ENCODE results near the gene PHACTR3. TPM values are rescaled to one million over a fixed set of nuclear protein-coding genes. Genes with fewer than 3 reads are reported as not detected.

The PHACTR3 gene
- total RNA-seq, 1 donor: not detected

DNA sequence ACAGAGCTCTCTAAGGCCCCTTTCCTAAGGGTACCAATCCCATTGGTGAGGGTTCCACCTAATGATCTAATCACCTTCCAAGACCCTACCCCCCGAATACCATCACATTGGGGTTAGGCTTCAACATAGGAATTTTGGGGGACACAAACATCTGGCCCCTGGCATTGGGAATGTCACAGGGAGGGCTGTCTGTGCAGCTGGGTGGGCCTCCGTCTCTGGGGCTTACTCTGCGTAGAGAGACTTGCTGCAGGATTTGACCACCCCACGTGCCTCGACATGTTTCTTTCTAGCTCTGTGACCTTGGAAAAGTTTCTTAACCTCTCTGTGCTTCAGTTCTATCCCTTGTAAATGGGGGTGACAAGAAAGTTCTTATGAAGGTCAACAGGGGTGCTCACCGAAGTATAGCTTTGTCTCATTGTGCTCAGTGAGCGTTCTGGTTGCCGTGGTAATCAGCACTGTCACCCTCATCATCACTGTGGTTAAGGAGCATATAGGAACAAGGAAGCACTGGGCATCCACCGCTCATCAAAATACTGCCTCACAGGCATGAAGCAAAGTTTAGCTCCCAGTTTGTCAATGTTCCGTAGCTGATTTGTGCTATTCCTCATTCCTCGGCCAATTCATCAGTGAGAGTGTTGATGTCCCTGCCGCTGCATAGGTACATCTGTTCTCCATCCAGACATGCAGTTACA is 176.3 kb downstream of the PHACTR3 start:
- H4K20me1 ChIP-seq (ENCODE audit: insufficient read depth, low read length): no peaks in the 10 kb centered on the region
- H3K4me3 ChIP-seq (ENCODE audit: insufficient read depth, low read length): no peak overlapping the region
- no peaks in the 10 kb centered on the region for H3K9me3 ChIP-seq (ENCODE audit: low read depth, low read length)
- no peak overlapping the region for H3K27ac ChIP-seq (ENCODE audit: low read depth, low read length)
- H3K36me3 ChIP-seq (ENCODE audit: insufficient read depth, low read length): no peaks in the 10 kb centered on the region
- no peaks in the 10 kb centered on the region for H3K4me1 ChIP-seq (ENCODE audit: insufficient read depth, low read length)
- TF ChIP-seq, protein P1, sequence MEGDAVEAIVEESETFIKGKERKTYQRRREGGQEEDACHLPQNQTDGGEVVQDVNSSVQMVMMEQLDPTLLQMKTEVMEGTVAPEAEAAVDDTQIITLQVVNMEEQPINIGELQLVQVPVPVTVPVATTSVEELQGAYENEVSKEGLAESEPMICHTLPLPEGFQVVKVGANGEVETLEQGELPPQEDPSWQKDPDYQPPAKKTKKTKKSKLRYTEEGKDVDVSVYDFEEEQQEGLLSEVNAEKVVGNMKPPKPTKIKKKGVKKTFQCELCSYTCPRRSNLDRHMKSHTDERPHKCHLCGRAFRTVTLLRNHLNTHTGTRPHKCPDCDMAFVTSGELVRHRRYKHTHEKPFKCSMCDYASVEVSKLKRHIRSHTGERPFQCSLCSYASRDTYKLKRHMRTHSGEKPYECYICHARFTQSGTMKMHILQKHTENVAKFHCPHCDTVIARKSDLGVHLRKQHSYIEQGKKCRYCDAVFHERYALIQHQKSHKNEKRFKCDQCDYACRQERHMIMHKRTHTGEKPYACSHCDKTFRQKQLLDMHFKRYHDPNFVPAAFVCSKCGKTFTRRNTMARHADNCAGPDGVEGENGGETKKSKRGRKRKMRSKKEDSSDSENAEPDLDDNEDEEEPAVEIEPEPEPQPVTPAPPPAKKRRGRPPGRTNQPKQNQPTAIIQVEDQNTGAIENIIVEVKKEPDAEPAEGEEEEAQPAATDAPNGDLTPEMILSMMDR (IDR thresholded peaks at IDR 0.05; ENCODE audit: extremely low read depth, low read depth, low read length): no peak
- no peaks in the 10 kb centered on the region for H3K79me2 ChIP-seq (ENCODE audit: insufficient read depth, low read length)
- no peak for DNase-seq (ENCODE audit: insufficient read length, low spot score, missing footprints)
- H3K4me2 ChIP-seq (ENCODE audit: insufficient read depth, low read length): no peak overlapping the region
- H2AFZ ChIP-seq (ENCODE audit: low read length): no peak overlapping the region
- H3K27me3 ChIP-seq (ENCODE audit: insufficient read depth, low read length): no peaks in the 10 kb centered on the region

GRCh38 chr20:59781226-59781625 is 176.9 kb downstream of the PHACTR3 start:
- Histone ChIP-seq H2AFZ (ENCODE audit: low read length) (no peak overlapping the region), H3K27me3 (ENCODE audit: insufficient read depth, low read length) (no peaks in the 10 kb centered on the region), H4K20me1 (ENCODE audit: insufficient read depth, low read length) (no peaks in the 10 kb centered on the region), H3K36me3 (ENCODE audit: insufficient read depth, low read length) (no peaks in the 10 kb centered on the region), H3K4me1 (ENCODE audit: insufficient read depth, low read length) (no peaks in the 10 kb centered on the region), H3K27ac (ENCODE audit: low read depth, low read length) (no peak overlapping the region), H3K4me3 (ENCODE audit: insufficient read depth, low read length) (no peak overlapping the region), H3K9me3 (ENCODE audit: low read depth, low read length) (no peaks in the 10 kb centered on the region), H3K4me2 (ENCODE audit: insufficient read depth, low read length) (no peak overlapping the region), H3K79me2 (ENCODE audit: insufficient read depth, low read length) (no peaks in the 10 kb centered on the region)
- DNase-seq (ENCODE audit: insufficient read length, low spot score, missing footprints): no peak
- TF ChIP-seq, protein P1 (IDR thresholded peaks at IDR 0.05; ENCODE audit: extremely low read depth, low read depth, low read length): no peak

- Histone ChIP-seq H3K9me3 (ENCODE audit: low read depth, low read length) (no peaks in the 10 kb centered on the region), H3K4me2 (ENCODE audit: insufficient read depth, low read length) (no peak overlapping the region), H3K27ac (ENCODE audit: low read depth, low read length) (no peak overlapping the region), H3K27me3 (ENCODE audit: insufficient read depth, low read length) (no peaks in the 10 kb centered on the region), H4K20me1 (ENCODE audit: insufficient read depth, low read length) (no peaks in the 10 kb centered on the region), H3K4me1 (ENCODE audit: insufficient read depth, low read length) (no peaks in the 10 kb centered on the region), H3K79me2 (ENCODE audit: insufficient read depth, low read length) (no peaks in the 10 kb centered on the region), H3K36me3 (ENCODE audit: insufficient read depth, low read length) (no peaks in the 10 kb centered on the region), H2AFZ (ENCODE audit: low read length) (no peak overlapping the region), H3K4me3 (ENCODE audit: insufficient read depth, low read length) (no peak overlapping the region)
- peak; percentile 93 for DNase-seq (ENCODE audit: insufficient read length, low spot score, missing footprints)
- TF ChIP-seq, protein P1 (IDR thresholded peaks at IDR 0.05; ENCODE audit: extremely low read depth, low read depth, low read length): peak; percentile 85
Observed at GRCh38 chr20:59782986-59783640, 178.8 kb downstream of the PHACTR3 start.

GRCh38 chr20:59783641-59784010 is 179.3 kb downstream of the PHACTR3 start:
- no peak overlapping the region for H3K27ac ChIP-seq (ENCODE audit: low read depth, low read length)
- no peaks in the 10 kb centered on the region for H3K36me3 ChIP-seq (ENCODE audit: insufficient read depth, low read length)
- no peak overlapping the region for H2AFZ ChIP-seq (ENCODE audit: low read length)
- no peak for DNase-seq (ENCODE audit: insufficient read length, low spot score, missing footprints)
- no peak overlapping the region for H3K4me3 ChIP-seq (ENCODE audit: insufficient read depth, low read length)
- no peaks in the 10 kb centered on the region for H3K4me1 ChIP-seq (ENCODE audit: insufficient read depth, low read length)
- H3K27me3 ChIP-seq (ENCODE audit: insufficient read depth, low read length): no peaks in the 10 kb centered on the region
- no peaks in the 10 kb centered on the region for H3K79me2 ChIP-seq (ENCODE audit: insufficient read depth, low read length)
- no peaks in the 10 kb centered on the region for H4K20me1 ChIP-seq (ENCODE audit: insufficient read depth, low read length)
- no peaks in the 10 kb centered on the region for H3K9me3 ChIP-seq (ENCODE audit: low read depth, low read length)
- no peak overlapping the region for H3K4me2 ChIP-seq (ENCODE audit: insufficient read depth, low read length)
- TF ChIP-seq, protein P1 (IDR thresholded peaks at IDR 0.05; ENCODE audit: extremely low read depth, low read depth, low read length): no peak

Data from osteoblast (primary cell).